SKM-1 (cell line): ENCODE data around the gene KIF4A.
A peak's percentile ranks its signal among the peaks of the same experiment; 100 is the strongest.
"Not testable (repeated sequence)": the region's sequence is repeated elsewhere in the genome, so short reads cannot be mapped to it uniquely, and the experiment has no call there.

Source experiments
- DNase-seq: peaks from one replicate; lab custom pipeline; 2025; ENCODE audit not compliant: unreplicated experiment; lab: John Stamatoyannopoulos, UW

The KIF4A gene

GRCh38 chrX:70386235-70386634, 96.3 kb downstream of the KIF4A start:
- no peak for DNase-seq

GRCh38 chrX:70398899-70399298, 109.0 kb downstream of the KIF4A start:
- DNase-seq = no peak

GRCh38 chrX:70400181-70400580, 110.3 kb downstream of the KIF4A start:
- DNase-seq = not testable (repeated sequence)

GRCh38 chrX:70402721-70403120, 112.8 kb downstream of the KIF4A start:
- no peak for DNase-seq

- DNase-seq = no peak
Observed at GRCh38 chrX:70405003-70405402, 115.1 kb downstream of the KIF4A start.

- no peak for DNase-seq
Observed at GRCh38 chrX:70410921-70411320, 121.0 kb downstream of the KIF4A start.

GRCh38 chrX:70411475-70411874, 121.6 kb downstream of the KIF4A start:
- no peak for DNase-seq

GRCh38 chrX:70421618-70422017, 131.7 kb downstream of the KIF4A start:
- DNase-seq = no peak

GRCh38 chrX:70422851-70423341, 133.0 kb downstream of the KIF4A start, which contains the start of gene GDPD2:
Gene GDPD2 (plus strand): TSS chrX:70423314. CDS start chrX:70424985, 1,671 bp downstream.
- DNase-seq = no peak

GRCh38 chrX:70423936-70424675, 134.2 kb downstream of the KIF4A start:
- DNase-seq = no peak

- no peak for DNase-seq
Observed at GRCh38 chrX:70424801-70425200, 134.9 kb downstream of the KIF4A start.

- no peak for DNase-seq
Observed at GRCh38 chrX:70426286-70427278, 136.7 kb downstream of the KIF4A start.

GRCh38 chrX:70427365-70427764, 137.5 kb downstream of the KIF4A start:
- DNase-seq = no peak

GRCh38 chrX:70429759-70430158, 139.9 kb downstream of the KIF4A start:
- no peak for DNase-seq

- no peak for DNase-seq
Observed at GRCh38 chrX:70432936-70433847, 143.3 kb downstream of the KIF4A start.

- peak; percentile 3 for DNase-seq
Observed at GRCh38 chrX:70433848-70434351, 144.0 kb downstream of the KIF4A start.

GRCh38 chrX:70434352-70434866, 144.5 kb downstream of the KIF4A start:
- DNase-seq = peak; percentile 30

GRCh38 chrX:70434914-70435586, 145.1 kb downstream of the KIF4A start:
- DNase-seq = no peak

GRCh38 chrX:70436343-70436742, 146.4 kb downstream of the KIF4A start:
- no peak for DNase-seq

- DNase-seq = no peak
Observed at GRCh38 chrX:70437011-70437410, 147.1 kb downstream of the KIF4A start.
